H1 (cell line): ENCODE results near the gene ADH1C. TPM values are rescaled to one million over a fixed set of nuclear protein-coding genes. Genes with fewer than 3 reads are reported as not detected.

Experiments
- CTCF ChIA-PET: fragments of 300-600 bp; sonication (Branson Sonifier 250); formaldehyde crosslinking; loops from one replicate; lab custom pipeline; 2021; ENCODE audit not compliant: partially characterized antibody; lab: Charles Lee
- POLR2A ChIA-PET: fragments of 300-600 bp; sonication (Branson Sonifier 250); formaldehyde crosslinking; loops from one replicate; lab custom pipeline; 2021; ENCODE audit warnings: inconsistent platforms; ENCODE audit not compliant: partially characterized antibody; lab: Charles Lee
- DNase-seq, 2 experiments: peaks; one replicate each; pipeline versions ENCODE4 v3.0.0 to v3.0.0-alpha.2; 2010 to 2022; ENCODE audit warnings: low spot score in 2 of 2, low read depth in 1 of 2, mixed read lengths in 1 of 2
- FAIRE-seq: peaks from 2 replicates; lab custom pipeline; 2011; peaks lifted over from hg19 to GRCh38; lab: Jason Lieb, UNC
- H2AFZ ChIP-seq: 2 replicates; pipeline ENCODE4 v1.8.1; 2012; ENCODE audit warnings: low read length, inconsistent platforms
- H2AK5ac ChIP-seq: 2 replicates; pipeline ENCODE4 v1.6.1; 2013; ENCODE audit warnings: low read depth, low read length
- H2BK120ac ChIP-seq: replicated peaks from 2 replicates; pipeline ENCODE3; 2013; ENCODE audit warnings: low read depth, low read length, inconsistent platforms
- H2BK12ac ChIP-seq: 2 replicates; pipeline ENCODE4 v1.6.1; 2013; ENCODE audit warnings: low read depth, low read length
- H2BK15ac ChIP-seq: 2 replicates; pipeline ENCODE4 v1.6.1; 2013; ENCODE audit warnings: low read length
- H2BK20ac ChIP-seq: 2 replicates; pipeline ENCODE4 v1.6.1; 2013; ENCODE audit warnings: low read length
- H2BK5ac ChIP-seq: 2 replicates; pipeline ENCODE4 v1.6.1; 2013; ENCODE audit warnings: low read depth, low read length
- H3K14ac ChIP-seq: 2 replicates; pipeline ENCODE4 v1.6.1; 2013; ENCODE audit warnings: inconsistent platforms; ENCODE audit not compliant: insufficient read length
- H3K18ac ChIP-seq: 2 replicates; pipeline ENCODE4 v1.6.1; 2013; ENCODE audit warnings: low read length; ENCODE audit errors: extremely low read depth
- H3K23ac ChIP-seq: 2 replicates; pipeline ENCODE4 v1.6.1; 2013; ENCODE audit warnings: inconsistent platforms; ENCODE audit not compliant: insufficient read length
- H3K23me2 ChIP-seq: 2 replicates; pipeline ENCODE4 v1.6.1; 2013; ENCODE audit warnings: low read depth, low read length
- H3K27ac ChIP-seq: 2 replicates; pipeline ENCODE4 v1.6.1; 2011; ENCODE audit warnings: low read depth, low read length, inconsistent platforms
- H3K27me3 ChIP-seq, 4 experiments: replicated peaks in 1 of 4; 1 replicate in 1 of 4; 2 replicates in 3 of 4; pipeline versions ENCODE4 v1.6.1 to v1.8.1; 2011 to 2013; ENCODE audit warnings: low read length in 3 of 4, mild to moderate bottlenecking in 3 of 4, inconsistent platforms in 2 of 4, mixed read lengths in 2 of 4, moderate library complexity in 1 of 4; ENCODE audit not compliant: control insufficient read depth in 3 of 4, insufficient read depth in 3 of 4; ENCODE audit errors: extremely low read depth in 1 of 4
- H3K36me3 ChIP-seq, 4 experiments: 2 replicates each; pipeline versions ENCODE4 v1.6.1 to v1.8.1; 2011 to 2013; ENCODE audit warnings: mild to moderate bottlenecking in 4 of 4, low read length in 3 of 4, moderate library complexity in 2 of 4, control low read depth in 1 of 4, inconsistent platforms in 1 of 4; ENCODE audit not compliant: insufficient read depth in 4 of 4, control insufficient read depth in 2 of 4
- H3K4ac ChIP-seq: replicated peaks from 2 replicates; pipeline ENCODE3; 2013; ENCODE audit warnings: low read length, low read depth, mixed read lengths, inconsistent platforms; ENCODE audit not compliant: insufficient read length
- H3K4me1 ChIP-seq, 4 experiments: replicated peaks in 1 of 4; 1 replicate in 1 of 4; 2 replicates in 3 of 4; pipeline versions ENCODE4 v1.6.1 to v1.8.1; 2011 to 2013; ENCODE audit warnings: low read length in 3 of 4, inconsistent platforms in 2 of 4, mixed read lengths in 1 of 4; ENCODE audit not compliant: insufficient read depth in 4 of 4, control insufficient read depth in 3 of 4
- H3K4me2 ChIP-seq, 2 experiments: 2 replicates each; pipeline versions ENCODE4 v1.6.1 to v1.8.1; 2011 to 2013; ENCODE audit warnings: low read depth in 2 of 2, low read length in 2 of 2, control low read depth in 1 of 2, inconsistent platforms in 1 of 2, mild to moderate bottlenecking in 1 of 2; ENCODE audit not compliant: insufficient read depth in 1 of 2
- H3K4me3 ChIP-seq, 4 experiments: fragments of 200-600, 300-600 bp in 1 of 4; sonication (generic), shearing (Covaris generic), sonication (Bioruptor Twin) in 1 of 4; 2 replicates each; pipeline versions ENCODE4 v1.5.1 to v1.8.1; 2011 to 2016; ENCODE audit warnings: low read length in 4 of 4, low read depth in 3 of 4, control low read depth in 2 of 4, inconsistent platforms in 2 of 4, mild to moderate bottlenecking in 2 of 4, mixed read lengths in 1 of 4, moderate library complexity in 1 of 4; ENCODE audit not compliant: insufficient read depth in 2 of 4; ENCODE audit errors: extremely low read depth in 1 of 4
- H3K56ac ChIP-seq: replicated peaks from 2 replicates; pipeline ENCODE3; 2013; ENCODE audit warnings: low read depth, mild to moderate bottlenecking, mixed read lengths, low read length, inconsistent platforms; ENCODE audit not compliant: insufficient read length
- H3K79me1 ChIP-seq: 2 replicates; pipeline ENCODE4 v1.6.1; 2013; ENCODE audit warnings: low read depth, low read length, control low read depth
- H3K79me2 ChIP-seq, 2 experiments: 2 replicates each; pipeline versions ENCODE4 v1.6.1 to v1.8.1; 2012 to 2013; ENCODE audit warnings: low read length in 2 of 2, mild to moderate bottlenecking in 2 of 2, inconsistent platforms in 1 of 2; ENCODE audit not compliant: insufficient read depth in 2 of 2, control insufficient read depth in 1 of 2
- H3K9ac ChIP-seq, 4 experiments: replicated peaks in 1 of 4; 1 replicate in 1 of 4; 2 replicates in 3 of 4; pipeline versions ENCODE4 v1.6.1 to v1.8.1; 2011 to 2013; ENCODE audit warnings: low read depth in 3 of 4, low read length in 3 of 4, control low read depth in 2 of 4, mild to moderate bottlenecking in 2 of 4, moderate library complexity in 2 of 4, inconsistent platforms in 1 of 4; ENCODE audit errors: extremely low read depth in 1 of 4
- H3K9me3 ChIP-seq, 2 experiments: 2 replicates each; pipeline versions ENCODE4 v1.6.1 to v1.8.1; 2012 to 2013; ENCODE audit warnings: mild to moderate bottlenecking in 2 of 2, moderate library complexity in 2 of 2, control low read depth in 1 of 2, inconsistent platforms in 1 of 2, low read depth in 1 of 2, low read length in 1 of 2, mixed read lengths in 1 of 2; ENCODE audit not compliant: insufficient read depth in 2 of 2
- H4K20me1 ChIP-seq, 2 experiments: replicated peaks in 1 of 2; 2 replicates each; pipeline versions ENCODE3 to v1.8.1; 2011 to 2013; ENCODE audit warnings: inconsistent platforms in 2 of 2, low read length in 2 of 2, mild to moderate bottlenecking in 1 of 2; ENCODE audit not compliant: insufficient read depth in 2 of 2, control insufficient read depth in 1 of 2
- H4K5ac ChIP-seq: 2 replicates; pipeline ENCODE4 v1.6.1; 2013; ENCODE audit warnings: low read length, low read depth, mixed read lengths, inconsistent platforms; ENCODE audit not compliant: insufficient read length
- H4K8ac ChIP-seq: 2 replicates; pipeline ENCODE4 v1.8.0; 2013; ENCODE audit warnings: mild to moderate bottlenecking, moderate library complexity, low read length, inconsistent platforms; ENCODE audit not compliant: insufficient read depth; ENCODE audit errors: extremely low read depth
- H4K91ac ChIP-seq: replicated peaks from 2 replicates; pipeline ENCODE3; 2013; ENCODE audit warnings: low read length, mixed read lengths, inconsistent platforms; ENCODE audit not compliant: insufficient read length
- CHD1 ChIP-seq: IDR thresholded peaks from 2 replicates; pipeline ENCODE4 v1.6.1; 2012; ENCODE audit warnings: low read depth, low read length, improper control_type of control experiment
- HDAC2 ChIP-seq, 2 experiments: fragments of 300-600 bp in 1 of 2; sonication (generic) in 1 of 2; IDR thresholded peaks; 2 replicates each; pipeline ENCODE4 v1.6.1; 2011 to 2012; ENCODE audit warnings: low read depth in 2 of 2, low read length in 2 of 2, mild to moderate bottlenecking in 2 of 2, moderate library complexity in 2 of 2, borderline replicate concordance in 1 of 2, inconsistent platforms in 1 of 2
- HDAC6 ChIP-seq: IDR thresholded peaks from one replicate; pipeline ENCODE4 v1.7.1; 2012; ENCODE audit warnings: low read depth, mild to moderate bottlenecking, inconsistent platforms, low read length, moderate library complexity
- JUN ChIP-seq: IDR thresholded peaks from 2 replicates; pipeline ENCODE4 v1.6.1; 2011; ENCODE audit warnings: low read depth, mild to moderate bottlenecking, improper control_type of control experiment, low read length
- RAD21 ChIP-seq, 2 experiments: IDR thresholded peaks in 1 of 2; conservative IDR thresholded peaks in 1 of 2; 2 replicates each; pipeline ENCODE4 v1.6.1; 2011; ENCODE audit warnings: low read depth in 2 of 2, low read length in 2 of 2, improper control_type of control experiment in 1 of 2, inconsistent platforms in 1 of 2, mild to moderate bottlenecking in 1 of 2, moderate library complexity in 1 of 2
- RFX5 ChIP-seq: IDR thresholded peaks from 2 replicates; pipeline ENCODE4 v1.6.1; 2011; ENCODE audit warnings: low read depth, low read length, improper control_type of control experiment, borderline replicate concordance
- polyA plus RNA-seq, 7 experiments: library from polyadenylated mRNA; depleted of rRNA in 3 of 7; stranded (reverse) in 5 of 7; unstranded in 2 of 7; fragments of >200 nt in 5 of 7; fragments of 200-250 nt in 2 of 7; gene quantifications; 1 replicate in 5 of 7; 2 replicates in 1 of 7; 4 replicates in 1 of 7; pipeline versions ENCODE4 v1.2.1 to v1.2.3, GENCODE V29; 2011 to 2013; ENCODE audit warnings: missing spikeins in 2 of 7, mixed read lengths in 2 of 7
- total RNA-seq: library from RNA; stranded (reverse); fragmentation: NEBNext Ultra II Directional; extraction: Animal tissue kit (Norgen Biotek cat#: 25700); gene quantifications from 2 replicates; pipeline ENCODE4 v1.2.1, GENCODE V29; 2021
- TF ChIP-seq, protein P1 (sequence below), 3 experiments: IDR thresholded peaks; 1 replicate in 2 of 3; 2 replicates in 1 of 3; pipeline versions ENCODE4 v1.5.1 to v1.6.1; 2011; ENCODE audit warnings: low read length in 3 of 3, mild to moderate bottlenecking in 3 of 3, inconsistent platforms in 2 of 3, low read depth in 1 of 3, moderate library complexity in 1 of 3; ENCODE audit not compliant: insufficient read depth in 1 of 3; ENCODE audit errors: control extremely low read depth in 1 of 3
- TF ChIP-seq, protein P2 (sequence below): IDR thresholded peaks from 2 replicates; pipeline ENCODE4 v1.6.1; 2012; ENCODE audit warnings: inconsistent platforms
- TF ChIP-seq, protein P3 (sequence below): IDR thresholded peaks from 2 replicates; pipeline ENCODE4 v1.6.1; 2012; ENCODE audit warnings: low read length, inconsistent platforms

Gene ADH1C
- total and polyA plus RNA-seq, 2 of the 8 experiments (the other 6 are each of a cell fraction or from before 2014, with no cell fraction given), result not detected

DNA sequence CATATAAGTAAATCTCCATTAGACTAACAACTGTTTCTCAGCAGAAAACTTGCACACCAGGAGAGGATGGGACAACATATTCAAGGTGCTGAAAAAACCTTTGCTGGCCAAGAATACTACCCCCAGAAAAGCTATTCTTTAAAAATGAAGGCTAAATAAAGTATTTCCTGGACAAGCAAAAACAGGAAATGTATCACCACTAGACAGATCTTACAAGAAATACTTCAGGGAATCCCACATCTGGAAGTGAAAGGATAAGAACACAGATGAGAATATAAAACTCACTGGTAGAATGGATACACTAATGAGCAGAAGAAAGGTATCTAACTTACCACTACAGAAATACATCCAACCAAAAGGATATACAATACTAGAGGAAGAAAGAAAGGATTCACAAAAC lies 27.0 kb upstream of the ADH1C start:
- Histone ChIP-seq H3K18ac (no peak overlapping the region), H3K9ac (no peak overlapping the region), H4K8ac (no peak overlapping the region), H2BK12ac (no peak overlapping the region), H3K9me3 (no peaks in the 10 kb centered on the region), H3K79me1 (no peaks in the 10 kb centered on the region), H3K4me1 (no peaks in the 10 kb centered on the region), H2AFZ (no peak overlapping the region), H4K5ac (no peak overlapping the region), H3K4me2 (no peak overlapping the region), H3K23me2 (no peaks in the 10 kb centered on the region), H3K27ac (no peak overlapping the region), H2AK5ac (no peak overlapping the region), H2BK15ac (no peak overlapping the region), H3K79me2 (no peaks in the 10 kb centered on the region), H3K14ac (no peak overlapping the region), H3K4me3 (no peak overlapping the region), H2BK20ac (no peak overlapping the region), H3K27me3 (no peaks in the 10 kb centered on the region), H3K23ac (no peak overlapping the region), H4K91ac (no peak overlapping the region), H2BK5ac (no peak overlapping the region), H3K4ac (no peak overlapping the region), H4K20me1 (no peaks in the 10 kb centered on the region), H3K36me3 (no peaks in the 10 kb centered on the region), H2BK120ac (no peak overlapping the region), H3K56ac (no peak overlapping the region)
- FAIRE-seq, result no peak
- no peak for DNase-seq
- POLR2A ChIA-PET, result no interaction called here
- CTCF ChIA-PET, result interaction anchor here (0.6 to 2.6 kb wide), 7 partner anchors 16 to 384 kb away, joined by 3 to 25 read pairs (median 4); partner anchors contain the start of gene METAP1
- TF ChIP-seq HDAC6 (no peak), RAD21 (IDR thresholded peaks at IDR 0.05 in 1 of 2, conservative IDR thresholded peaks at IDR 0.05 in 1 of 2; ENCODE audit: low read depth in 2 of 2, low read length in 2 of 2) (no peak), JUN (no peak), CHD1 (no peak), RFX5 (no peak), HDAC2 (IDR thresholded peaks at IDR 0.05; ENCODE audit: borderline replicate concordance in 1 of 2, low read depth in 2 of 2, low read length in 2 of 2) (no peak)
- TF ChIP-seq, protein P1, sequence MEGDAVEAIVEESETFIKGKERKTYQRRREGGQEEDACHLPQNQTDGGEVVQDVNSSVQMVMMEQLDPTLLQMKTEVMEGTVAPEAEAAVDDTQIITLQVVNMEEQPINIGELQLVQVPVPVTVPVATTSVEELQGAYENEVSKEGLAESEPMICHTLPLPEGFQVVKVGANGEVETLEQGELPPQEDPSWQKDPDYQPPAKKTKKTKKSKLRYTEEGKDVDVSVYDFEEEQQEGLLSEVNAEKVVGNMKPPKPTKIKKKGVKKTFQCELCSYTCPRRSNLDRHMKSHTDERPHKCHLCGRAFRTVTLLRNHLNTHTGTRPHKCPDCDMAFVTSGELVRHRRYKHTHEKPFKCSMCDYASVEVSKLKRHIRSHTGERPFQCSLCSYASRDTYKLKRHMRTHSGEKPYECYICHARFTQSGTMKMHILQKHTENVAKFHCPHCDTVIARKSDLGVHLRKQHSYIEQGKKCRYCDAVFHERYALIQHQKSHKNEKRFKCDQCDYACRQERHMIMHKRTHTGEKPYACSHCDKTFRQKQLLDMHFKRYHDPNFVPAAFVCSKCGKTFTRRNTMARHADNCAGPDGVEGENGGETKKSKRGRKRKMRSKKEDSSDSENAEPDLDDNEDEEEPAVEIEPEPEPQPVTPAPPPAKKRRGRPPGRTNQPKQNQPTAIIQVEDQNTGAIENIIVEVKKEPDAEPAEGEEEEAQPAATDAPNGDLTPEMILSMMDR (IDR thresholded peaks at IDR 0.05; ENCODE audit: control extremely low read depth in 1 of 3, insufficient read depth in 1 of 3, low read depth in 1 of 3, low read length in 3 of 3), result no peak
- TF ChIP-seq, protein P2, sequence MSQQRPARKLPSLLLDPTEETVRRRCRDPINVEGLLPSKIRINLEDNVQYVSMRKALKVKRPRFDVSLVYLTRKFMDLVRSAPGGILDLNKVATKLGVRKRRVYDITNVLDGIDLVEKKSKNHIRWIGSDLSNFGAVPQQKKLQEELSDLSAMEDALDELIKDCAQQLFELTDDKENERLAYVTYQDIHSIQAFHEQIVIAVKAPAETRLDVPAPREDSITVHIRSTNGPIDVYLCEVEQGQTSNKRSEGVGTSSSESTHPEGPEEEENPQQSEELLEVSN, result no peak
- TF ChIP-seq, protein P3, sequence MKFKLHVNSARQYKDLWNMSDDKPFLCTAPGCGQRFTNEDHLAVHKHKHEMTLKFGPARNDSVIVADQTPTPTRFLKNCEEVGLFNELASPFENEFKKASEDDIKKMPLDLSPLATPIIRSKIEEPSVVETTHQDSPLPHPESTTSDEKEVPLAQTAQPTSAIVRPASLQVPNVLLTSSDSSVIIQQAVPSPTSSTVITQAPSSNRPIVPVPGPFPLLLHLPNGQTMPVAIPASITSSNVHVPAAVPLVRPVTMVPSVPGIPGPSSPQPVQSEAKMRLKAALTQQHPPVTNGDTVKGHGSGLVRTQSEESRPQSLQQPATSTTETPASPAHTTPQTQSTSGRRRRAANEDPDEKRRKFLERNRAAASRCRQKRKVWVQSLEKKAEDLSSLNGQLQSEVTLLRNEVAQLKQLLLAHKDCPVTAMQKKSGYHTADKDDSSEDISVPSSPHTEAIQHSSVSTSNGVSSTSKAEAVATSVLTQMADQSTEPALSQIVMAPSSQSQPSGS, result no peak
